Dedifferentiated amniotic fluid mesenchymal stem cell (primary cell): ENCODE data around the gene SARS1.

Experiments
- DNase-seq: peaks from one replicate; pipeline ENCODE4 v3.0.0-alpha.2; 2016; ENCODE audit errors: extremely low spot score

SARS1 gene

GRCh38 chr1:109249654-109250401 lies 36.1 kb downstream of the SARS1 start:
- DNase-seq: no peak

GRCh38 chr1:109250454-109251276 lies 36.9 kb downstream of the SARS1 start:
- DNase-seq: no peak

- no peak for DNase-seq
Observed at GRCh38 chr1:109251277-109252166, 37.8 kb downstream of the SARS1 start.

GRCh38 chr1:109252167-109252892 lies 38.6 kb downstream of the SARS1 start:
- DNase-seq: no peak

- DNase-seq: no peak
Observed at GRCh38 chr1:109252893-109253802, 39.4 kb downstream of the SARS1 start.

GRCh38 chr1:109253803-109254620 lies 40.3 kb downstream of the SARS1 start:
- DNase-seq: no peak

- no peak for DNase-seq
Observed at GRCh38 chr1:109254621-109255096, 40.9 kb downstream of the SARS1 start.

- no peak for DNase-seq
Observed at GRCh38 chr1:109255097-109255651, 41.5 kb downstream of the SARS1 start.

GRCh38 chr1:109255678-109256077 lies 42.0 kb downstream of the SARS1 start:
- no peak for DNase-seq

GRCh38 chr1:109256085-109256484 lies 42.4 kb downstream of the SARS1 start:
- no peak for DNase-seq

GRCh38 chr1:109256971-109257681 lies 43.4 kb downstream of the SARS1 start:
- DNase-seq: no peak

GRCh38 chr1:109257682-109258421 lies 44.1 kb downstream of the SARS1 start:
- no peak for DNase-seq

- no peak for DNase-seq
Observed at GRCh38 chr1:109258481-109259466, 45.1 kb downstream of the SARS1 start.

- no peak for DNase-seq
Observed at GRCh38 chr1:109259674-109260557, 46.2 kb downstream of the SARS1 start.

GRCh38 chr1:109261006-109261405 lies 47.3 kb downstream of the SARS1 start:
- no peak for DNase-seq
